H9 (cell line): Measurements from ENCODE around the gene PRPF8. TPM values are rescaled to one million over a fixed set of nuclear protein-coding genes. Genes with fewer than 3 reads are reported as not detected.

Source experiments
- DNase-seq: peaks from one replicate; pipeline ENCODE4 v3.0.0-alpha.2; 2017
- H2AFZ ChIP-seq: one replicate; pipeline ENCODE4 v1.6.1; 2013; ENCODE audit warnings: mild to moderate bottlenecking, low read length, control low read depth, moderate library complexity
- H2AK5ac ChIP-seq: 2 replicates; pipeline ENCODE4 v1.6.1; 2013; ENCODE audit warnings: low read length, control low read depth, mixed read lengths; ENCODE audit not compliant: insufficient read length
- H2BK120ac ChIP-seq: one replicate; pipeline ENCODE4 v1.6.1; 2013; ENCODE audit warnings: low read depth, mild to moderate bottlenecking, low read length, control low read depth, inconsistent platforms; ENCODE audit not compliant: poor library complexity, severe bottlenecking
- H2BK12ac ChIP-seq: 2 replicates; pipeline ENCODE4 v1.6.1; 2013; ENCODE audit warnings: low read length, control low read depth, mixed read lengths, low read depth; ENCODE audit not compliant: insufficient read length
- H2BK15ac ChIP-seq: 2 replicates; pipeline ENCODE4 v1.6.1; 2013; ENCODE audit warnings: low read depth, low read length, control low read depth
- H2BK20ac ChIP-seq: one replicate; pipeline ENCODE4 v1.6.1; 2013; ENCODE audit warnings: low read depth, mild to moderate bottlenecking, low read length, control low read depth, inconsistent platforms; ENCODE audit not compliant: poor library complexity, severe bottlenecking
- H2BK5ac ChIP-seq: 2 replicates; pipeline ENCODE4 v1.6.1; 2013; ENCODE audit warnings: low read length, control low read depth, mixed read lengths; ENCODE audit not compliant: insufficient read length
- H3K14ac ChIP-seq: 2 replicates; pipeline ENCODE4 v1.6.1; 2013; ENCODE audit warnings: low read length, control low read depth; ENCODE audit not compliant: insufficient read depth
- H3K18ac ChIP-seq: 2 replicates; pipeline ENCODE4 v1.6.1; 2013; ENCODE audit warnings: low read depth, mild to moderate bottlenecking, mixed read lengths, low read length, control low read depth; ENCODE audit not compliant: insufficient read length
- H3K23ac ChIP-seq: 2 replicates; pipeline ENCODE4 v1.6.1; 2013; ENCODE audit warnings: low read length, control low read depth, mixed read lengths, low read depth; ENCODE audit not compliant: insufficient read length
- H3K23me2 ChIP-seq: 2 replicates; pipeline ENCODE4 v1.6.1; 2013; ENCODE audit warnings: low read depth, mild to moderate bottlenecking, mixed read lengths, low read length, control low read depth; ENCODE audit not compliant: insufficient read length, poor library complexity, severe bottlenecking
- H3K27ac ChIP-seq: 2 replicates; pipeline ENCODE4 v1.5.1; 2013; ENCODE audit warnings: low read length, control low read depth, mixed read lengths, low read depth; ENCODE audit not compliant: insufficient read length
- H3K27me3 ChIP-seq: 2 replicates; pipeline ENCODE4 v1.6.1; 2013; ENCODE audit warnings: low read length, control low read depth, inconsistent platforms; ENCODE audit not compliant: insufficient read depth
- H3K4ac ChIP-seq: 2 replicates; pipeline ENCODE4 v1.6.1; 2013; ENCODE audit warnings: low read depth, mild to moderate bottlenecking, control low read depth, inconsistent platforms, low read length, moderate library complexity
- H3K4me1 ChIP-seq: 2 replicates; pipeline ENCODE4 v1.6.1; 2013; ENCODE audit warnings: low read length, control low read depth, inconsistent platforms; ENCODE audit not compliant: insufficient read depth
- H3K4me2 ChIP-seq: 2 replicates; pipeline ENCODE4 v1.6.1; 2013; ENCODE audit warnings: low read length, control low read depth, mixed read lengths; ENCODE audit not compliant: insufficient read length, insufficient read depth
- H3K56ac ChIP-seq: 2 replicates; pipeline ENCODE4 v1.6.1; 2013; ENCODE audit warnings: low read depth, mild to moderate bottlenecking, mixed read lengths, low read length, control low read depth; ENCODE audit not compliant: insufficient read length
- H3K79me1 ChIP-seq: 2 replicates; pipeline ENCODE4 v1.6.1; 2013; ENCODE audit warnings: low read depth, mild to moderate bottlenecking, moderate library complexity, low read length, control low read depth, inconsistent platforms; ENCODE audit not compliant: insufficient read depth, poor library complexity, severe bottlenecking
- H3K79me2 ChIP-seq: 2 replicates; pipeline ENCODE4 v1.6.1; 2013; ENCODE audit warnings: low read length, control low read depth, inconsistent platforms; ENCODE audit not compliant: insufficient read depth
- H3K9ac ChIP-seq: 2 replicates; pipeline ENCODE4 v1.6.1; 2013; ENCODE audit warnings: low read length, control low read depth, mixed read lengths; ENCODE audit not compliant: insufficient read length; ENCODE audit errors: extremely low read depth
- H3K9me3 ChIP-seq: one replicate; pipeline ENCODE4 v1.6.1; 2013; ENCODE audit warnings: low read depth, low read length, inconsistent platforms; ENCODE audit not compliant: control insufficient read depth
- H3T11ph ChIP-seq: one replicate; pipeline ENCODE4 v1.6.1; 2013; ENCODE audit warnings: mild to moderate bottlenecking, low read length, control low read depth, inconsistent platforms
- H4K20me1 ChIP-seq: one replicate; pipeline ENCODE4 v1.6.1; 2013; ENCODE audit not compliant: control insufficient read depth, insufficient read length, insufficient read depth
- H4K5ac ChIP-seq: 2 replicates; pipeline ENCODE4 v1.6.1; 2013; ENCODE audit warnings: low read depth, mild to moderate bottlenecking, mixed read lengths, low read length, control low read depth; ENCODE audit not compliant: insufficient read length
- H4K8ac ChIP-seq: replicated peaks from 2 replicates; pipeline ENCODE4 v1.6.1; 2013; ENCODE audit warnings: low read length, control low read depth, mixed read lengths, low read depth; ENCODE audit not compliant: insufficient read length
- H4K91ac ChIP-seq: 2 replicates; pipeline ENCODE4 v1.6.1; 2013; ENCODE audit warnings: low read depth, mild to moderate bottlenecking, moderate library complexity, mixed read lengths, low read length, control low read depth; ENCODE audit not compliant: insufficient read length
- H3K27ac Mint-ChIP-seq, 3 experiments: 2 replicates in 2 of 3; 3 replicates in 1 of 3; pipeline ENCODE4 v1.8.0; 2020 to 2021; ENCODE audit warnings: mixed read lengths in 3 of 3, mild to moderate bottlenecking in 1 of 3, moderate library complexity in 1 of 3
- H3K27me3 Mint-ChIP-seq: 2 replicates; pipeline ENCODE4 v1.8.0; 2021; ENCODE audit warnings: low read depth, mild to moderate bottlenecking, moderate library complexity, mixed read lengths
- H3K36me3 Mint-ChIP-seq, 3 experiments: 2 replicates in 2 of 3; 3 replicates in 1 of 3; pipeline ENCODE4 v1.8.0; 2020 to 2021; ENCODE audit warnings: low read depth in 3 of 3, mixed read lengths in 3 of 3; ENCODE audit not compliant: insufficient read depth in 1 of 3
- H3K4me1 Mint-ChIP-seq, 2 experiments: 2 replicates each; pipeline ENCODE4 v1.8.0; 2020; ENCODE audit warnings: mixed read lengths in 2 of 2
- H3K4me3 Mint-ChIP-seq, 2 experiments: 2 replicates in 1 of 2; 3 replicates in 1 of 2; pipeline ENCODE4 v1.8.0; 2020 to 2021; ENCODE audit warnings: mild to moderate bottlenecking in 2 of 2, mixed read lengths in 2 of 2, moderate library complexity in 1 of 2
- H3K9me3 Mint-ChIP-seq, 2 experiments: 2 replicates in 1 of 2; 3 replicates in 1 of 2; pipeline ENCODE4 v1.8.0; 2020; ENCODE audit warnings: mild to moderate bottlenecking in 2 of 2, mixed read lengths in 2 of 2, moderate library complexity in 1 of 2
- WGBS: extraction: QIAGEN DNeasy Blood & Tissue Kit; methylation state at CpG from one replicate; pipeline ENCODE4 v1.1.7; 2013; ENCODE audit warnings: missing lambda C conversion rate, low lambda C conversion rate, mixed read lengths; ENCODE audit not compliant: insufficient read length; ENCODE audit errors: extremely low coverage; 5-methylcytosine and 5-hydroxymethylcytosine counted together
- total RNA-seq: library from RNA; stranded (reverse); gene quantifications from 2 replicates; pipeline ENCODE4 v1.2.1, GENCODE V29; 2021
- TF ChIP-seq, protein P1 (sequence below): fragments of 200-600 bp; sonication (generic); conservative IDR thresholded peaks from 3 replicates; pipeline ENCODE4 v1.8.0; 2021; ENCODE audit warnings: antibody characterized with exemption, mild to moderate bottlenecking

PRPF8 gene
- total RNA-seq, 1 experiment from 2014 or later, result 408 TPM

DNA sequence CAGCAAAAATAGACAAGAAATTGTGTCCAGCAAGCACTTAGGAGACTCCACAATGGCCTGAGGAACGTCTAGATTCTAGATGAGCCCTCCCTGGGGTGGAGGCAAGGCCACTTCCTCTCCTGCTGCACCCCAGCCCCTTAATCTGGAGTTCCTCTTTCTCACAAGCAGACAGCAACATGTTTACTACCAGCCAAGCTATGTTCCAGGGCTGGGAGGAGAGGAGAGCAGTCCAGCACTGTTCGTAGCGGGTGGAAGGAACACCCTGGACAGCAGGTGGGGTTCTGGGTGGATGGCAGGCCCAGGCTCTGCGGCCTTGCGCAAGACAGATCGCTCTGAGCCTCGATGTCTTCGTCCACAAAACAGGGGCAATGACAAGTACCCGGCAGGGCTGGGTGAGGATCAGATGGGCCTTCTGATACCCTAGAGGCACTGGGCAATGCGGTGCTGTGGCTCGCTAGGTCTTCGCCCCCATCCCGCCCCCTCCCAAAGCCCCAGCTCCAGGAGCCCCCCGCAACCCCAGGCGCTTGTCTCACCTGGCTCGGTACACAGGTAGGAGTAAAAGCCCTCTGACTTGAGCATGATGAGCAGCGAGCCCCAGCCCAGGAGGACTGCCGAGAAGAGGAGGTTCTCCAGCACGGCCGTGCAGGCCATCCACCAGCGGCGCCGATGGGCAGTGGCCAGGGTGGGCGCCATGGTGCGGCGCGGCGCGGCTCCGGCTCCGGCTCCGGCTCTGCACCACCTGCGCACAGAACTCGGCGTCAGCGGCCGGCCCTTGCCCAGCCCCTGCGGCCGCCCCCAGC lies 57.3 kb downstream of the PRPF8 start:
- Histone ChIP-seq H3T11ph (no peak overlapping the region), H3K4ac (no peak overlapping the region), H3K79me1 (no peaks in the 10 kb centered on the region), H3K9ac (no peak overlapping the region), H2BK15ac (no peak overlapping the region), H4K8ac (no peak overlapping the region), H2BK120ac (no peak overlapping the region), H2AK5ac (no peak overlapping the region), H3K27me3 (no peaks in the 10 kb centered on the region), H4K5ac (no peak overlapping the region), H2BK12ac (no peak overlapping the region), H2BK5ac (no peak overlapping the region), H3K9me3 (no peaks in the 10 kb centered on the region), H3K4me1 (no peaks in the 10 kb centered on the region; the same call in 1 of the 2 replicates), H3K79me2 (no peaks in the 10 kb centered on the region), H3K56ac (no peak overlapping the region), H4K20me1 (no peaks in the 10 kb centered on the region), H3K23ac (no peak overlapping the region), H3K14ac (no peak overlapping the region), H3K27ac (no peak overlapping the region), H4K91ac (no peak overlapping the region), H3K4me2 (peak overlapping the region; percentile 72), H2BK20ac (no peak overlapping the region), H3K18ac (no peak overlapping the region), H3K23me2 (peaks cover 17% of the 10 kb centered on the region), H2AFZ (no peak overlapping the region)
- no CpG with 5 or more reads among the region's 39 CpGs for WGBS
- no peaks in the 10 kb centered on the region; a peak in 2 of 5 replicates for H3K9me3 Mint-ChIP-seq
- H3K27ac Mint-ChIP-seq, result peak overlapping the region in 1 of 3 experiments; percentile 89; a peak in 1 of 7 replicates
- TF ChIP-seq, protein P1, sequence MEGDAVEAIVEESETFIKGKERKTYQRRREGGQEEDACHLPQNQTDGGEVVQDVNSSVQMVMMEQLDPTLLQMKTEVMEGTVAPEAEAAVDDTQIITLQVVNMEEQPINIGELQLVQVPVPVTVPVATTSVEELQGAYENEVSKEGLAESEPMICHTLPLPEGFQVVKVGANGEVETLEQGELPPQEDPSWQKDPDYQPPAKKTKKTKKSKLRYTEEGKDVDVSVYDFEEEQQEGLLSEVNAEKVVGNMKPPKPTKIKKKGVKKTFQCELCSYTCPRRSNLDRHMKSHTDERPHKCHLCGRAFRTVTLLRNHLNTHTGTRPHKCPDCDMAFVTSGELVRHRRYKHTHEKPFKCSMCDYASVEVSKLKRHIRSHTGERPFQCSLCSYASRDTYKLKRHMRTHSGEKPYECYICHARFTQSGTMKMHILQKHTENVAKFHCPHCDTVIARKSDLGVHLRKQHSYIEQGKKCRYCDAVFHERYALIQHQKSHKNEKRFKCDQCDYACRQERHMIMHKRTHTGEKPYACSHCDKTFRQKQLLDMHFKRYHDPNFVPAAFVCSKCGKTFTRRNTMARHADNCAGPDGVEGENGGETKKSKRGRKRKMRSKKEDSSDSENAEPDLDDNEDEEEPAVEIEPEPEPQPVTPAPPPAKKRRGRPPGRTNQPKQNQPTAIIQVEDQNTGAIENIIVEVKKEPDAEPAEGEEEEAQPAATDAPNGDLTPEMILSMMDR, result no peak
- H3K36me3 Mint-ChIP-seq, result peaks cover 0 to 5% (median 0%) of the 10 kb centered on the region in 3 experiments; a peak in 5 of 7 replicates
- H3K4me3 Mint-ChIP-seq, result peak overlapping the region; percentile 54 to 79
- H3K4me1 Mint-ChIP-seq, result peaks cover 24 to 28% of the 10 kb centered on the region in 2 experiments
- peaks cover 10% of the 10 kb centered on the region for H3K27me3 Mint-ChIP-seq
- DNase-seq, result peak; percentile 60
